Neural cell (in vitro differentiated cells): ENCODE results near the gene AKAP6. TPM values are rescaled to one million over a fixed set of nuclear protein-coding genes. Genes with fewer than 3 reads are reported as not detected.

Experiments
- H2AFZ ChIP-seq: fragments of 200-600, 300-800 bp; sonication (generic), shearing (Covaris generic); 2 replicates; pipeline ENCODE4 v1.6.0; 2014; ENCODE audit warnings: low read depth, mild to moderate bottlenecking, antibody characterized with exemption, low read length, moderate library complexity
- H3F3A ChIP-seq: fragments of 200-600 bp; shearing (Covaris generic); 2 replicates; pipeline ENCODE4 v1.6.1; 2016; ENCODE audit warnings: mild to moderate bottlenecking, moderate library complexity, mixed read lengths, antibody characterized with exemption, low read length; ENCODE audit not compliant: insufficient read depth, poor library complexity, severe bottlenecking
- H3K27ac ChIP-seq: fragments of 200-600, 300-800 bp; sonication (generic), shearing (Covaris generic); 2 replicates; pipeline ENCODE4 v1.5.1; 2014; ENCODE audit warnings: mild to moderate bottlenecking, low read length, moderate library complexity
- H3K27me3 ChIP-seq: fragments of 300-800, 200-600 bp; sonication (generic), shearing (Covaris generic); 2 replicates; pipeline ENCODE4 v1.6.0; 2014; ENCODE audit warnings: mild to moderate bottlenecking, low read depth, low read length, moderate library complexity; ENCODE audit not compliant: insufficient read depth
- H3K36me3 ChIP-seq: fragments of 300-800, 200-600 bp; sonication (generic), shearing (Covaris generic); 2 replicates; pipeline ENCODE4 v1.5.1; 2014; ENCODE audit warnings: mild to moderate bottlenecking, antibody characterized with exemption, low read length, moderate library complexity; ENCODE audit not compliant: insufficient read depth
- H3K4me2 ChIP-seq: fragments of 300-800, 200-600 bp; sonication (generic), shearing (Covaris generic); 2 replicates; pipeline ENCODE4 v1.6.0; 2014; ENCODE audit warnings: mild to moderate bottlenecking, low read length
- H3K4me3 ChIP-seq: fragments of 300-800, 200-600 bp; sonication (generic), shearing (Covaris generic); 2 replicates; pipeline ENCODE4 v1.5.1; 2014; ENCODE audit warnings: mild to moderate bottlenecking, low read length, moderate library complexity
- H3K79me2 ChIP-seq: fragments of 200-600 bp; shearing (Covaris generic); replicated peaks from 2 replicates; pipeline ENCODE4 v1.6.0; 2014; ENCODE audit warnings: mild to moderate bottlenecking, low read length, moderate library complexity; ENCODE audit not compliant: insufficient read depth
- H3K9ac ChIP-seq: fragments of 300-800, 200-600 bp; sonication (generic), shearing (Covaris generic); 2 replicates; pipeline ENCODE4 v1.6.1; 2016; ENCODE audit warnings: mild to moderate bottlenecking, low read length, mixed read lengths
- H3K9me2 ChIP-seq: fragments of 200-600 bp; shearing (Covaris generic); 2 replicates; pipeline ENCODE4 v1.6.1; 2016; ENCODE audit warnings: mild to moderate bottlenecking, low read length, mixed read lengths; ENCODE audit not compliant: insufficient read depth
- H3K9me3 ChIP-seq: fragments of 200-600, 300-800 bp; sonication (generic), shearing (Covaris generic); 2 replicates; pipeline ENCODE4 v1.6.1; 2016; ENCODE audit warnings: mild to moderate bottlenecking, mixed run types, low read length, moderate library complexity, mixed read lengths
- H4K20me1 ChIP-seq: fragments of 200-600 bp; shearing (Covaris generic); 2 replicates; pipeline ENCODE4 v1.6.1; 2016; ENCODE audit warnings: mild to moderate bottlenecking, mixed run types; ENCODE audit not compliant: insufficient read depth
- CTCF ChIP-seq: fragments of 450-650 bp; IDR thresholded peaks from 2 replicates; pipeline ENCODE4 v1.5.1; 2014; ENCODE audit warnings: antibody characterized with exemption, mild to moderate bottlenecking, moderate library complexity; ENCODE audit not compliant: poor library complexity, severe bottlenecking
- EP300 ChIP-seq: fragments of 450-650 bp; conservative IDR thresholded peaks from 2 replicates; pipeline ENCODE4 v1.6.1; 2014; ENCODE audit warnings: antibody characterized with exemption, mild to moderate bottlenecking, moderate library complexity; ENCODE audit not compliant: poor library complexity, severe bottlenecking
- EZH2 ChIP-seq: fragments of 200-600, 300-800 bp; shearing (Covaris generic), sonication (generic); IDR thresholded peaks from 2 replicates; pipeline ENCODE4 v1.6.1; 2014; ENCODE audit warnings: antibody characterized with exemption, low read length, borderline replicate concordance, mild to moderate bottlenecking; ENCODE audit not compliant: insufficient read depth, poor library complexity, severe bottlenecking
- MXI1 ChIP-seq: fragments of 450-650 bp; conservative IDR thresholded peaks from 2 replicates; pipeline ENCODE4 v1.6.1; 2014; ENCODE audit warnings: antibody characterized with exemption, mild to moderate bottlenecking; ENCODE audit not compliant: poor library complexity, severe bottlenecking
- POLR2AphosphoS5 ChIP-seq: IDR thresholded peaks from 2 replicates; pipeline ENCODE4 v1.6.1; 2012
- RAD21 ChIP-seq: fragments of 450-650 bp; conservative IDR thresholded peaks from 2 replicates; pipeline ENCODE4 v1.6.1; 2014; ENCODE audit warnings: antibody characterized with exemption, mild to moderate bottlenecking, moderate library complexity
- REST ChIP-seq: IDR thresholded peaks from 2 replicates; pipeline ENCODE4 v1.6.1; 2012; ENCODE audit warnings: borderline replicate concordance
- SMC3 ChIP-seq: fragments of 450-650 bp; conservative IDR thresholded peaks from 2 replicates; pipeline ENCODE4 v1.6.1; 2014; ENCODE audit warnings: antibody characterized with exemption, mild to moderate bottlenecking, moderate library complexity; ENCODE audit not compliant: poor library complexity
- TAF1 ChIP-seq: IDR thresholded peaks from 2 replicates; pipeline ENCODE4 v1.6.1; 2012; ENCODE audit warnings: low read depth
- polyA plus RNA-seq: library from polyadenylated mRNA; depleted of rRNA; stranded (reverse); fragments of >200 nt; gene quantifications from 2 replicates; pipeline ENCODE4 v1.2.3, GENCODE V29; 2014

AKAP6 gene
- polyA plus RNA-seq, 1 donor from 2014 or later, result 15.8 TPM

- H3K27ac ChIP-seq, result no peak overlapping the region
Measured at GRCh38 chr14:32744811-32745445, 415.8 kb downstream of the AKAP6 start.

GRCh38 chr14:32754209-32754608 is 425.1 kb downstream of the AKAP6 start:
- no peak overlapping the region for H3K27ac ChIP-seq
- H3K9me3 ChIP-seq, result no peaks in the 10 kb centered on the region
- H4K20me1 ChIP-seq, result no peaks in the 10 kb centered on the region
- no peak overlapping the region for H3K4me2 ChIP-seq
- H2AFZ ChIP-seq, result no peak overlapping the region
- no peaks in the 10 kb centered on the region for H3K79me2 ChIP-seq
- H3K9ac ChIP-seq, result no peak overlapping the region
- no peaks in the 10 kb centered on the region for H3K27me3 ChIP-seq
- H3K36me3 ChIP-seq, result no peaks in the 10 kb centered on the region
- H3K4me3 ChIP-seq, result no peak overlapping the region
- H3K9me2 ChIP-seq, result no peaks in the 10 kb centered on the region
- no peaks in the 10 kb centered on the region for H3F3A ChIP-seq
- TF ChIP-seq POLR2AphosphoS5 (no peak), MXI1 (no peak), EZH2 (no peak), RAD21 (no peak), TAF1 (no peak), EP300 (no peak), SMC3 (no peak), CTCF (no peak)

More at GRCh38 chr14:32744811-32745445, 415.8 kb downstream of the AKAP6 start:
- Histone ChIP-seq H3K4me2 (no peak overlapping the region), H2AFZ (no peak overlapping the region), H3F3A (no peaks in the 10 kb centered on the region), H3K36me3 (no peaks in the 10 kb centered on the region), H3K79me2 (no peaks in the 10 kb centered on the region), H3K9ac (no peak overlapping the region), H4K20me1 (no peaks in the 10 kb centered on the region), H3K27me3 (no peaks in the 10 kb centered on the region), H3K9me2 (no peaks in the 10 kb centered on the region), H3K4me3 (no peak overlapping the region), H3K9me3 (no peaks in the 10 kb centered on the region)
- TF ChIP-seq REST (no peak), EZH2 (no peak), SMC3 (no peak), CTCF (no peak), TAF1 (no peak), RAD21 (no peak), EP300 (no peak), POLR2AphosphoS5 (no peak), MXI1 (no peak)
